ENCODE measurements around the gene FMOD.

- TF ChIP-seq POLR2AphosphoS5 (IDR thresholded peaks at IDR 0.05; ENCODE audit: low read depth, low read length): no peak
- no peak for TF ChIP-seq REST (IDR thresholded peaks at IDR 0.05; ENCODE audit: insufficient read depth in 1 of 2, low read depth in 2 of 2, low read length in 2 of 2)
Observed at GRCh38 chr1:203382026-203382425, 31.1 kb upstream of the FMOD start.
